IMR-90 (cell line): ENCODE data around the gene DHX15. TPM values are rescaled to one million over a fixed set of nuclear protein-coding genes. Genes with fewer than 3 reads are reported as not detected.

Experiments used
- ATAC-seq: fragments of 200-7000 bp; cut with Tn5 transposase; 2 replicates; pipeline ENCODE4 v1.9.1; 2020; ENCODE audit warnings: low read depth, mild to moderate bottlenecking, moderate library complexity
- BruUV-seq: library from RNA; stranded (reverse); fragments of 400-500 nt; replicated peaks from 2 replicates; lab custom pipeline; 2021; lab: Mats Ljungman, UMichigan
- CTCF ChIA-PET: fragments of 300-600 bp; formaldehyde crosslinking; extraction: SDS; loops from one replicate; lab custom pipeline; 2021; ENCODE audit warnings: antibody characterized with exemption; lab: Yijun Ruan, JAX
- POLR2A ChIA-PET: fragments of 300-600 bp; sonication (Branson Sonifier 250); formaldehyde crosslinking; loops from one replicate; lab custom pipeline; 2022; ENCODE audit warnings: antibody characterized with exemption; ENCODE audit not compliant: unreplicated experiment; lab: Charles Lee
- DNase-seq: peaks from one replicate; pipeline ENCODE4 v3.0.0; 2013
- H2AFZ ChIP-seq: replicated peaks from 2 replicates; pipeline ENCODE3; 2013; ENCODE audit warnings: low read length, mild to moderate bottlenecking; ENCODE audit not compliant: poor library complexity
- H2AK5ac ChIP-seq: 2 replicates; pipeline ENCODE4 v1.6.1; 2013; ENCODE audit warnings: low read depth, low read length, inconsistent platforms
- H2AK9ac ChIP-seq: replicated peaks from 2 replicates; pipeline ENCODE3; 2013; ENCODE audit warnings: mild to moderate bottlenecking, low read depth, low read length, moderate library complexity; ENCODE audit not compliant: poor library complexity
- H2BK120ac ChIP-seq: 2 replicates; pipeline ENCODE4 v1.6.1; 2013; ENCODE audit warnings: low read depth, low read length, inconsistent platforms
- H2BK15ac ChIP-seq: 3 replicates; pipeline ENCODE4 v1.6.1; 2013; ENCODE audit warnings: low read depth, low read length, inconsistent platforms
- H2BK20ac ChIP-seq: 2 replicates; pipeline ENCODE4 v1.6.1; 2013; ENCODE audit warnings: low read depth, mild to moderate bottlenecking, inconsistent platforms, low read length, moderate library complexity
- H2BK5ac ChIP-seq: 2 replicates; pipeline ENCODE4 v1.6.1; 2013; ENCODE audit warnings: mild to moderate bottlenecking, low read depth, low read length, inconsistent platforms; ENCODE audit not compliant: poor library complexity, severe bottlenecking
- H3K14ac ChIP-seq: replicated peaks from 2 replicates; pipeline ENCODE4 v1.6.1; 2013; ENCODE audit warnings: low read depth, low read length, inconsistent platforms
- H3K18ac ChIP-seq: 2 replicates; pipeline ENCODE4 v1.6.1; 2013; ENCODE audit warnings: low read depth, low read length, control low read depth
- H3K23ac ChIP-seq: 2 replicates; pipeline ENCODE4 v1.6.1; 2013; ENCODE audit warnings: low read depth, low read length, inconsistent platforms
- H3K27ac ChIP-seq: 2 replicates; pipeline ENCODE4 v1.5.1; 2013; ENCODE audit warnings: mild to moderate bottlenecking, control low read depth, low read length; ENCODE audit not compliant: insufficient read depth
- H3K27me3 ChIP-seq: 2 replicates; pipeline ENCODE4 v1.6.1; 2013; ENCODE audit warnings: low read length; ENCODE audit not compliant: control insufficient read depth, insufficient read depth
- H3K36me3 ChIP-seq: 2 replicates; pipeline ENCODE4 v1.6.1; 2013; ENCODE audit warnings: low read length, mixed read lengths; ENCODE audit not compliant: control insufficient read depth, insufficient read depth
- H3K4ac ChIP-seq: 2 replicates; pipeline ENCODE4 v1.6.1; 2013; ENCODE audit warnings: low read depth, low read length, inconsistent platforms
- H3K4me1 ChIP-seq: 2 replicates; pipeline ENCODE4 v1.6.1; 2013; ENCODE audit warnings: low read length, mixed read lengths; ENCODE audit not compliant: control insufficient read depth, insufficient read depth
- H3K4me2 ChIP-seq: 2 replicates; pipeline ENCODE4 v1.6.1; 2013; ENCODE audit warnings: low read depth, mild to moderate bottlenecking, control low read depth, low read length, moderate library complexity
- H3K4me3 ChIP-seq: 2 replicates; pipeline ENCODE4 v1.5.1; 2013; ENCODE audit warnings: low read depth, mild to moderate bottlenecking, control low read depth, low read length, moderate library complexity; ENCODE audit not compliant: insufficient read depth
- H3K56ac ChIP-seq: 2 replicates; pipeline ENCODE4 v1.6.1; 2013; ENCODE audit warnings: low read length, inconsistent platforms; ENCODE audit not compliant: insufficient read depth; ENCODE audit errors: extremely low read depth
- H3K79me1 ChIP-seq, 2 experiments: 2 replicates each; pipeline ENCODE4 v1.6.1; 2013; ENCODE audit warnings: low read length in 2 of 2, inconsistent platforms in 1 of 2, low read depth in 1 of 2
- H3K9ac ChIP-seq: 2 replicates; pipeline ENCODE4 v1.6.1; 2013; ENCODE audit warnings: low read depth, low read length, control low read depth
- H3K9me1 ChIP-seq: 2 replicates; pipeline ENCODE4 v1.6.1; 2013; ENCODE audit warnings: low read length, inconsistent platforms; ENCODE audit not compliant: insufficient read depth
- H3K9me3 ChIP-seq: 2 replicates; pipeline ENCODE4 v1.6.1; 2013; ENCODE audit warnings: low read length; ENCODE audit not compliant: control insufficient read depth, insufficient read depth
- H4K20me1 ChIP-seq: 2 replicates; pipeline ENCODE4 v1.6.1; 2013; ENCODE audit warnings: low read length, inconsistent platforms; ENCODE audit not compliant: insufficient read depth
- H4K5ac ChIP-seq: 2 replicates; pipeline ENCODE4 v1.6.1; 2013; ENCODE audit warnings: mild to moderate bottlenecking, low read depth, low read length, control low read depth
- H4K8ac ChIP-seq, 2 experiments: 2 replicates each; pipeline ENCODE4 v1.6.1; 2013; ENCODE audit warnings: low read depth in 2 of 2, low read length in 2 of 2, control low read depth in 1 of 2, inconsistent platforms in 1 of 2
- H4K91ac ChIP-seq: 2 replicates; pipeline ENCODE4 v1.6.1; 2013; ENCODE audit warnings: low read depth, low read length, inconsistent platforms; ENCODE audit not compliant: insufficient read depth
- MXI1 ChIP-seq: IDR thresholded peaks from 2 replicates; pipeline ENCODE4 v1.6.1; 2012; ENCODE audit warnings: low read depth, mild to moderate bottlenecking, low read length, moderate library complexity, borderline replicate concordance
- SMC3 ChIP-seq: fragments of 150-350 bp; IDR thresholded peaks from 2 replicates; pipeline ENCODE4 v1.6.1; 2016; ENCODE audit warnings: low read depth, mild to moderate bottlenecking, antibody characterized with exemption, low read length, moderate library complexity
- WGBS, 2 experiments: methylation state at CpG; one replicate each; pipeline versions ENCODE4 v1.1.5 to v1.1.7; 2013; ENCODE audit warnings: missing lambda C conversion rate in 2 of 2; ENCODE audit not compliant: insufficient read length in 1 of 2; ENCODE audit errors: extremely low coverage in 2 of 2; 5-methylcytosine and 5-hydroxymethylcytosine counted together
- dilution Hi-C: fragments of 300-500 bp; cut with HindIII; formaldehyde crosslinking; loops from one replicate; pipeline ENCODE4 v1.14.3; 2018; ENCODE audit warnings: low sequenced_read_pairs; ENCODE audit not compliant: unreplicated experiment
- in situ Hi-C: fragments of 300-500 bp; cut with MboI; formaldehyde crosslinking; loops from 3 replicates; pipeline ENCODE4 v1.14.3; 2019; ENCODE audit warnings: low sequenced_read_pairs, inconsistent platforms, mixed read lengths
- intact Hi-C: fragments of 100-400 bp; cut with micrococcal nuclease; formaldehyde crosslinking; loops from 2 replicates; pipeline ENCODE4 v1.10.0; 2022
- polyA plus RNA-seq, 3 experiments: library from polyadenylated mRNA; depleted of rRNA; stranded (reverse); fragments of >200 nt; gene quantifications; 2 replicates each; pipeline ENCODE4 v1.2.3, GENCODE V29; 2012; ENCODE audit warnings: low replicate concordance in 1 of 3
- total RNA-seq: library from RNA; depleted of rRNA; stranded (reverse); fragments of >200 nt; gene quantifications from 2 replicates; pipeline ENCODE4 v1.2.3, GENCODE V29; 2012

The DHX15 gene
- total and polyA plus RNA-seq, 2 of the 4 experiments (the other 2 are of a cell fraction), result 97.9 to 172 TPM

DNA sequence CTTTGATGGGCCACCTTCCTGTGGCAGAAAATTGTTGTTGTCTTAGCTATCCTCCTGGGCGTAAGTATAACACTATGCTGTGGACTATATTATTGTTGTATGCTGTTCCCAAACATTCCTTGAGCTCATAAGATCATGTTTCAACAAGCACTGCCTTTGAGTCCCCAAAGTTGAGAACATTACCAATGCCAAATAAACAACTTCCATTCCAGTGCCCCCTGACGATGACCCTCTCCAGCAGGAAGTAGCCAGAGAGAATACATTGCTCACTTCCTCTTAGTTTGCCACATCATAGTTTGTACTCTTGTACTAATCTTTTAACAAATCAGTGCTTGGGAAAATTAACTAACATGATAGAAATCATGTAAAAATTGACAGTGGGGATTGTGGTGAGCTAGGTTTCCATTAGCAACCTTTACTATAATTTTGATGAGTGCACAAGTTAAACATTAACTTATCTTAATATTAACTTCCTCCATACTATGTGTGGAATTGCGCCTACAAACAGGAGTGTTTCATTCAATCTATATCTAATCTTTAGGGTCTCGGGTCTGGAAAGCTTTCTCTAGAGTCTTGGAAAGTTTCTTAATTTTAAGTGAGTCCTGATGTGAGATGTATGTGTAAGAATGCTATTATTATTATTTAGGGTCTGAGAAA, 20.3 kb upstream of the DHX15 start:
- no peak for DNase-seq
- ChIA-PET CTCF (no interaction called here), POLR2A (no interaction called here)
- H3K23ac ChIP-seq, result no peak overlapping the region
- peak overlapping the region; percentile 66 for H2AFZ ChIP-seq
- H3K4me1 ChIP-seq, result peaks cover 5% of the 10 kb centered on the region; the same call in 1 of the 2 replicates
- TF ChIP-seq MXI1, result no peak
- no peak for TF ChIP-seq SMC3
- H3K27me3 ChIP-seq, result no peaks in the 10 kb centered on the region; the same call in none of the 2 replicates
- no CpG with 5 or more reads among the region's 4 CpGs for WGBS, 2 experiments
- H3K56ac ChIP-seq, result no peak overlapping the region
- H4K91ac ChIP-seq, result no peak overlapping the region
- H3K27ac ChIP-seq, result no peak overlapping the region
- H3K9me3 ChIP-seq, result no peaks in the 10 kb centered on the region
- no peak overlapping the region for H3K4me3 ChIP-seq
- H3K79me1 ChIP-seq, result no peaks in the 10 kb centered on the region
- no peak overlapping the region for H3K18ac ChIP-seq
- H4K5ac ChIP-seq, result 0 out of 2 replicates have a peak overlapping the region, but pooled peaks have one; percentile 28
- H2AK9ac ChIP-seq, result no peak overlapping the region
- H2BK20ac ChIP-seq, result no peak overlapping the region
- no peak overlapping the region for H2BK120ac ChIP-seq
- peak; percentile 40 for ATAC-seq
- peak overlapping the region; percentile 73 for H3K14ac ChIP-seq
- H2BK5ac ChIP-seq, result no peak overlapping the region
- BruUV-seq, result no TSS peak
- no peaks in the 10 kb centered on the region for H3K36me3 ChIP-seq
- no peak overlapping the region for H3K4ac ChIP-seq
- H2BK15ac ChIP-seq, result no peak overlapping the region
- H3K4me2 ChIP-seq, result 0 out of 2 replicates have a peak overlapping the region, but pooled peaks have one; percentile 13
- intact Hi-C loops (no loop called here), dilution Hi-C loops (no loop called here), in situ Hi-C loops (no loop called here)
- no peak overlapping the region for H4K8ac ChIP-seq
- no peaks in the 10 kb centered on the region for H4K20me1 ChIP-seq
- H3K9me1 ChIP-seq, result no peaks in the 10 kb centered on the region; the same call in 1 of the 2 replicates
- no peak overlapping the region for H3K9ac ChIP-seq
- no peak overlapping the region for H2AK5ac ChIP-seq
